H1 (cell line): ENCODE data around the gene SLC38A2. TPM values are rescaled to one million over a fixed set of nuclear protein-coding genes. Genes with fewer than 3 reads are reported as not detected.

Source experiments
- CTCF ChIA-PET: fragments of 300-600 bp; sonication (Branson Sonifier 250); formaldehyde crosslinking; loops from one replicate; lab custom pipeline; 2021; ENCODE audit not compliant: partially characterized antibody; lab: Charles Lee
- POLR2A ChIA-PET: fragments of 300-600 bp; sonication (Branson Sonifier 250); formaldehyde crosslinking; loops from one replicate; lab custom pipeline; 2021; ENCODE audit warnings: inconsistent platforms; ENCODE audit not compliant: partially characterized antibody; lab: Charles Lee
- DNase-seq, 2 experiments: peaks; one replicate each; pipeline versions ENCODE4 v3.0.0 to v3.0.0-alpha.2; 2010 to 2022; ENCODE audit warnings: low spot score in 2 of 2, low read depth in 1 of 2, mixed read lengths in 1 of 2
- FAIRE-seq: peaks from 2 replicates; lab custom pipeline; 2011; peaks lifted over from hg19 to GRCh38; lab: Jason Lieb, UNC
- H2AFZ ChIP-seq: 2 replicates; pipeline ENCODE4 v1.8.1; 2012; ENCODE audit warnings: low read length, inconsistent platforms
- H2AK5ac ChIP-seq: 2 replicates; pipeline ENCODE4 v1.6.1; 2013; ENCODE audit warnings: low read depth, low read length
- H2BK120ac ChIP-seq: replicated peaks from 2 replicates; pipeline ENCODE3; 2013; ENCODE audit warnings: low read depth, low read length, inconsistent platforms
- H2BK12ac ChIP-seq: 2 replicates; pipeline ENCODE4 v1.6.1; 2013; ENCODE audit warnings: low read depth, low read length
- H2BK15ac ChIP-seq: 2 replicates; pipeline ENCODE4 v1.6.1; 2013; ENCODE audit warnings: low read length
- H2BK20ac ChIP-seq: 2 replicates; pipeline ENCODE4 v1.6.1; 2013; ENCODE audit warnings: low read length
- H2BK5ac ChIP-seq: 2 replicates; pipeline ENCODE4 v1.6.1; 2013; ENCODE audit warnings: low read depth, low read length
- H3K14ac ChIP-seq: 2 replicates; pipeline ENCODE4 v1.6.1; 2013; ENCODE audit warnings: inconsistent platforms; ENCODE audit not compliant: insufficient read length
- H3K18ac ChIP-seq: 2 replicates; pipeline ENCODE4 v1.6.1; 2013; ENCODE audit warnings: low read length; ENCODE audit errors: extremely low read depth
- H3K23ac ChIP-seq: 2 replicates; pipeline ENCODE4 v1.6.1; 2013; ENCODE audit warnings: inconsistent platforms; ENCODE audit not compliant: insufficient read length
- H3K23me2 ChIP-seq: 2 replicates; pipeline ENCODE4 v1.6.1; 2013; ENCODE audit warnings: low read depth, low read length
- H3K27ac ChIP-seq: 2 replicates; pipeline ENCODE4 v1.6.1; 2011; ENCODE audit warnings: low read depth, low read length, inconsistent platforms
- H3K27me3 ChIP-seq, 4 experiments: replicated peaks in 1 of 4; 1 replicate in 1 of 4; 2 replicates in 3 of 4; pipeline versions ENCODE4 v1.6.1 to v1.8.1; 2011 to 2013; ENCODE audit warnings: low read length in 3 of 4, mild to moderate bottlenecking in 3 of 4, inconsistent platforms in 2 of 4, mixed read lengths in 2 of 4, moderate library complexity in 1 of 4; ENCODE audit not compliant: control insufficient read depth in 3 of 4, insufficient read depth in 3 of 4; ENCODE audit errors: extremely low read depth in 1 of 4
- H3K36me3 ChIP-seq, 4 experiments: 2 replicates each; pipeline versions ENCODE4 v1.6.1 to v1.8.1; 2011 to 2013; ENCODE audit warnings: mild to moderate bottlenecking in 4 of 4, low read length in 3 of 4, moderate library complexity in 2 of 4, control low read depth in 1 of 4, inconsistent platforms in 1 of 4; ENCODE audit not compliant: insufficient read depth in 4 of 4, control insufficient read depth in 2 of 4
- H3K4ac ChIP-seq: replicated peaks from 2 replicates; pipeline ENCODE3; 2013; ENCODE audit warnings: low read length, low read depth, mixed read lengths, inconsistent platforms; ENCODE audit not compliant: insufficient read length
- H3K4me1 ChIP-seq, 4 experiments: replicated peaks in 1 of 4; 1 replicate in 1 of 4; 2 replicates in 3 of 4; pipeline versions ENCODE4 v1.6.1 to v1.8.1; 2011 to 2013; ENCODE audit warnings: low read length in 3 of 4, inconsistent platforms in 2 of 4, mixed read lengths in 1 of 4; ENCODE audit not compliant: insufficient read depth in 4 of 4, control insufficient read depth in 3 of 4
- H3K4me2 ChIP-seq, 2 experiments: 2 replicates each; pipeline versions ENCODE4 v1.6.1 to v1.8.1; 2011 to 2013; ENCODE audit warnings: low read depth in 2 of 2, low read length in 2 of 2, control low read depth in 1 of 2, inconsistent platforms in 1 of 2, mild to moderate bottlenecking in 1 of 2; ENCODE audit not compliant: insufficient read depth in 1 of 2
- H3K4me3 ChIP-seq, 4 experiments: fragments of 200-600, 300-600 bp in 1 of 4; sonication (generic), shearing (Covaris generic), sonication (Bioruptor Twin) in 1 of 4; 2 replicates each; pipeline versions ENCODE4 v1.5.1 to v1.8.1; 2011 to 2016; ENCODE audit warnings: low read length in 4 of 4, low read depth in 3 of 4, control low read depth in 2 of 4, inconsistent platforms in 2 of 4, mild to moderate bottlenecking in 2 of 4, mixed read lengths in 1 of 4, moderate library complexity in 1 of 4; ENCODE audit not compliant: insufficient read depth in 2 of 4; ENCODE audit errors: extremely low read depth in 1 of 4
- H3K56ac ChIP-seq: replicated peaks from 2 replicates; pipeline ENCODE3; 2013; ENCODE audit warnings: low read depth, mild to moderate bottlenecking, mixed read lengths, low read length, inconsistent platforms; ENCODE audit not compliant: insufficient read length
- H3K79me1 ChIP-seq: 2 replicates; pipeline ENCODE4 v1.6.1; 2013; ENCODE audit warnings: low read depth, low read length, control low read depth
- H3K79me2 ChIP-seq, 2 experiments: 2 replicates each; pipeline versions ENCODE4 v1.6.1 to v1.8.1; 2012 to 2013; ENCODE audit warnings: low read length in 2 of 2, mild to moderate bottlenecking in 2 of 2, inconsistent platforms in 1 of 2; ENCODE audit not compliant: insufficient read depth in 2 of 2, control insufficient read depth in 1 of 2
- H3K9ac ChIP-seq, 4 experiments: replicated peaks in 1 of 4; 1 replicate in 1 of 4; 2 replicates in 3 of 4; pipeline versions ENCODE4 v1.6.1 to v1.8.1; 2011 to 2013; ENCODE audit warnings: low read depth in 3 of 4, low read length in 3 of 4, control low read depth in 2 of 4, mild to moderate bottlenecking in 2 of 4, moderate library complexity in 2 of 4, inconsistent platforms in 1 of 4; ENCODE audit errors: extremely low read depth in 1 of 4
- H3K9me3 ChIP-seq, 2 experiments: 2 replicates each; pipeline versions ENCODE4 v1.6.1 to v1.8.1; 2012 to 2013; ENCODE audit warnings: mild to moderate bottlenecking in 2 of 2, moderate library complexity in 2 of 2, control low read depth in 1 of 2, inconsistent platforms in 1 of 2, low read depth in 1 of 2, low read length in 1 of 2, mixed read lengths in 1 of 2; ENCODE audit not compliant: insufficient read depth in 2 of 2
- H4K20me1 ChIP-seq, 2 experiments: replicated peaks in 1 of 2; 2 replicates each; pipeline versions ENCODE3 to v1.8.1; 2011 to 2013; ENCODE audit warnings: inconsistent platforms in 2 of 2, low read length in 2 of 2, mild to moderate bottlenecking in 1 of 2; ENCODE audit not compliant: insufficient read depth in 2 of 2, control insufficient read depth in 1 of 2
- H4K5ac ChIP-seq: 2 replicates; pipeline ENCODE4 v1.6.1; 2013; ENCODE audit warnings: low read length, low read depth, mixed read lengths, inconsistent platforms; ENCODE audit not compliant: insufficient read length
- H4K8ac ChIP-seq: 2 replicates; pipeline ENCODE4 v1.8.0; 2013; ENCODE audit warnings: mild to moderate bottlenecking, moderate library complexity, low read length, inconsistent platforms; ENCODE audit not compliant: insufficient read depth; ENCODE audit errors: extremely low read depth
- H4K91ac ChIP-seq: replicated peaks from 2 replicates; pipeline ENCODE3; 2013; ENCODE audit warnings: low read length, mixed read lengths, inconsistent platforms; ENCODE audit not compliant: insufficient read length
- CBX5 ChIP-seq: fragments of 300-800, 300-1000 bp; sonication (generic); IDR thresholded peaks from 2 replicates; pipeline ENCODE4 v1.7.1; 2016; ENCODE audit warnings: antibody characterized with exemption, low read length, low read depth
- CBX8 ChIP-seq: fragments of 300-800, 300-1000 bp; sonication (generic); IDR thresholded peaks from 2 replicates; pipeline ENCODE4 v1.7.1; 2016; ENCODE audit warnings: low read depth, low read length, borderline replicate concordance
- EP300 ChIP-seq, 2 experiments: IDR thresholded peaks; 1 replicate in 1 of 2; 2 replicates in 1 of 2; pipeline ENCODE4 v1.6.1; 2011 to 2012; ENCODE audit warnings: low read depth in 2 of 2, low read length in 2 of 2, mild to moderate bottlenecking in 2 of 2, borderline replicate concordance in 1 of 2, inconsistent platforms in 1 of 2, moderate library complexity in 1 of 2
- FOSL1 ChIP-seq: IDR thresholded peaks from 2 replicates; pipeline ENCODE4 v1.6.1; 2011; ENCODE audit warnings: mild to moderate bottlenecking, low read depth, low read length, moderate library complexity; ENCODE audit not compliant: insufficient read depth
- HDAC6 ChIP-seq: IDR thresholded peaks from one replicate; pipeline ENCODE4 v1.7.1; 2012; ENCODE audit warnings: low read depth, mild to moderate bottlenecking, inconsistent platforms, low read length, moderate library complexity
- KDM4A ChIP-seq: IDR thresholded peaks from one replicate; pipeline ENCODE4 v1.7.1; 2012; ENCODE audit warnings: low read depth, mild to moderate bottlenecking, moderate library complexity, low read length, inconsistent platforms; ENCODE audit not compliant: severe bottlenecking
- POLR2AphosphoS5 ChIP-seq: IDR thresholded peaks from 2 replicates; pipeline ENCODE4 v1.6.1; 2011; ENCODE audit warnings: low read depth, low read length
- RXRA ChIP-seq: IDR thresholded peaks from 2 replicates; pipeline ENCODE4 v1.6.1; 2011; ENCODE audit warnings: low read depth, mild to moderate bottlenecking, low read length, moderate library complexity; ENCODE audit not compliant: insufficient read depth
- SIX5 ChIP-seq: IDR thresholded peaks from 2 replicates; pipeline ENCODE4 v1.6.1; 2011; ENCODE audit warnings: mild to moderate bottlenecking, low read depth, low read length
- SP1 ChIP-seq: IDR thresholded peaks from 2 replicates; pipeline ENCODE4 v1.6.1; 2011; ENCODE audit warnings: low read depth, low read length
- SRF ChIP-seq: IDR thresholded peaks from 2 replicates; pipeline ENCODE4 v1.6.1; 2011; ENCODE audit warnings: mild to moderate bottlenecking, low read depth, low read length, moderate library complexity
- TBP ChIP-seq: IDR thresholded peaks from 2 replicates; pipeline ENCODE4 v1.6.1; 2011; ENCODE audit warnings: low read depth, low read length, improper control_type of control experiment
- TEAD4 ChIP-seq: IDR thresholded peaks from 2 replicates; pipeline ENCODE4 v1.6.1; 2012; ENCODE audit warnings: low read depth, low read length, inconsistent platforms, mixed read lengths
- WGBS, 2 experiments: shearing (Covaris generic) in 1 of 2; methylation state at CpG; one replicate each; pipeline versions ENCODE4 v1.1.6 to v1.1.7; 2013 to 2015; ENCODE audit warnings: low lambda C conversion rate in 2 of 2, mixed read lengths in 2 of 2, inconsistent platforms in 1 of 2, low coverage in 1 of 2, missing lambda C conversion rate in 1 of 2; ENCODE audit not compliant: insufficient replicate concordance in 2 of 2, insufficient coverage in 1 of 2, insufficient read length in 1 of 2; ENCODE audit errors: extremely low coverage in 1 of 2, missing lambda C conversion rate in 1 of 2; 5-methylcytosine and 5-hydroxymethylcytosine counted together
- polyA plus RNA-seq, 7 experiments: library from polyadenylated mRNA; depleted of rRNA in 3 of 7; stranded (reverse) in 5 of 7; unstranded in 2 of 7; fragments of >200 nt in 5 of 7; fragments of 200-250 nt in 2 of 7; gene quantifications; 1 replicate in 5 of 7; 2 replicates in 1 of 7; 4 replicates in 1 of 7; pipeline versions ENCODE4 v1.2.1 to v1.2.3, GENCODE V29; 2011 to 2013; ENCODE audit warnings: missing spikeins in 2 of 7, mixed read lengths in 2 of 7
- total RNA-seq: library from RNA; stranded (reverse); fragmentation: NEBNext Ultra II Directional; extraction: Animal tissue kit (Norgen Biotek cat#: 25700); gene quantifications from 2 replicates; pipeline ENCODE4 v1.2.1, GENCODE V29; 2021

Gene SLC38A2
- total and polyA plus RNA-seq, 2 of the 8 experiments (the other 6 are each of a cell fraction or from before 2014, with no cell fraction given), result 163 to 684 TPM

GRCh38 chr12:46387670-46388069 is 15.1 kb upstream of the SLC38A2 start:
- Histone ChIP-seq H4K8ac (no peak overlapping the region; the same call in 1 of the 2 replicates), H2BK15ac (0 out of 2 replicates have a peak overlapping the region, but pooled peaks have one; percentile 61), H3K4me1 (peaks cover 11 to 41% (median 23%) of the 10 kb centered on the region in 4 experiments), H3K14ac (no peak overlapping the region), H3K23me2 (peaks cover 5% of the 10 kb centered on the region; the same call in 1 of the 2 replicates), H2BK5ac (peak overlapping the region; percentile 35; the same call in 1 of the 2 replicates), H3K4me2 (peak overlapping the region; percentile 12 to 52; a peak in 2 of 4 replicates), H4K91ac (peak overlapping the region; percentile 16), H3K36me3 (peaks cover 0 to 16% (median 3%) of the 10 kb centered on the region in 4 experiments; a peak in 4 of 8 replicates), H3K79me2 (peaks cover 3 to 29% of the 10 kb centered on the region in 2 experiments; a peak in 2 of 4 replicates), H3K4me3 (peak overlapping the region in 1 of 4 experiments; percentile 45; a peak in 1 of 8 replicates), H4K20me1 (no peaks in the 10 kb centered on the region), H2BK12ac (peak overlapping the region; percentile 20; the same call in 1 of the 2 replicates), H3K27ac (peak overlapping the region; percentile 39), H3K79me1 (peaks cover 2% of the 10 kb centered on the region; the same call in 1 of the 2 replicates), H3K9me3 (no peaks in the 10 kb centered on the region), H3K9ac (no peak overlapping the region), H2AK5ac (peak overlapping the region; percentile 61; the same call in 1 of the 2 replicates), H2BK120ac (peak overlapping the region; percentile 8), H3K27me3 (no peaks in the 10 kb centered on the region), H2AFZ (no peak overlapping the region), H3K56ac (no peak overlapping the region), H2BK20ac (peak overlapping the region; percentile 55), H3K23ac (no peak overlapping the region), H4K5ac (peak overlapping the region; percentile 13), H3K18ac (no peak overlapping the region), H3K4ac (peak overlapping the region; percentile 61)
- FAIRE-seq (no peak), DNase-seq (no peak)
- 73% methylated on average over 6 of the region's 6 CpGs; no CpG with 5 or more reads in 1 of the 2 experiments for WGBS, 2 experiments
- CTCF ChIA-PET, result interaction anchor here (0.6 to 1.9 kb wide), 3 partner anchors 21 to 274 kb away, joined by 3 to 5 read pairs (median 3); no protein-coding TSS in a partner anchor
- POLR2A ChIA-PET, result interaction anchor here (0.5 to 15.4 kb wide), 9 partner anchors 7 to 205 kb away, joined by 3 to 233 read pairs (median 5); partner anchors contain the start of gene SLC38A2
- TF ChIP-seq KDM4A, result no peak
- no peak for TF ChIP-seq HDAC6
- no peak for TF ChIP-seq FOSL1
- TF ChIP-seq TBP, result no peak
- TF ChIP-seq POLR2AphosphoS5, result no peak
- TF ChIP-seq CBX5, result no peak
- TF ChIP-seq SRF, result no peak
- no peak for TF ChIP-seq EP300 (IDR thresholded peaks at IDR 0.05; ENCODE audit: borderline replicate concordance in 1 of 2, low read depth in 2 of 2, low read length in 2 of 2)
- no peak for TF ChIP-seq SIX5
- no peak for TF ChIP-seq CBX8
- no peak for TF ChIP-seq SP1
- TF ChIP-seq RXRA, result no peak
- TF ChIP-seq TEAD4, result no peak
